AG04449 (cell line): ENCODE measurements around the gene TP73.
A peak's percentile ranks its signal among the peaks of the same experiment; 100 is the strongest.

Source experiments
- CTCF ChIA-PET: fragments of 350-600 bp; formaldehyde crosslinking; extraction: SDS; loops from one replicate; lab custom pipeline; 2021; ENCODE audit warnings: antibody characterized with exemption; lab: Yijun Ruan, JAX
- POLR2A ChIA-PET: fragments of 400-600, 350-600 bp; formaldehyde crosslinking; extraction: SDS; loops from one replicate; lab custom pipeline; 2020; ENCODE audit warnings: antibody characterized with exemption, inconsistent platforms; lab: Yijun Ruan, JAX
- DNase-seq: peaks from one replicate; pipeline ENCODE4 v3.0.0-alpha.2; 2010; ENCODE audit warnings: low read depth, low spot score
- H3K4me3 ChIP-seq: 2 replicates; pipeline ENCODE4 v1.5.1; 2011; ENCODE audit warnings: low read depth, mild to moderate bottlenecking, control low read depth, low read length
- TF ChIP-seq, protein P1 (sequence below): IDR thresholded peaks from one replicate; pipeline ENCODE4 v1.5.1; 2011; ENCODE audit warnings: mild to moderate bottlenecking, moderate library complexity, low read length, control low read depth, inconsistent platforms; ENCODE audit not compliant: insufficient read depth; ENCODE audit errors: missing control alignments

Gene TP73

DNA sequence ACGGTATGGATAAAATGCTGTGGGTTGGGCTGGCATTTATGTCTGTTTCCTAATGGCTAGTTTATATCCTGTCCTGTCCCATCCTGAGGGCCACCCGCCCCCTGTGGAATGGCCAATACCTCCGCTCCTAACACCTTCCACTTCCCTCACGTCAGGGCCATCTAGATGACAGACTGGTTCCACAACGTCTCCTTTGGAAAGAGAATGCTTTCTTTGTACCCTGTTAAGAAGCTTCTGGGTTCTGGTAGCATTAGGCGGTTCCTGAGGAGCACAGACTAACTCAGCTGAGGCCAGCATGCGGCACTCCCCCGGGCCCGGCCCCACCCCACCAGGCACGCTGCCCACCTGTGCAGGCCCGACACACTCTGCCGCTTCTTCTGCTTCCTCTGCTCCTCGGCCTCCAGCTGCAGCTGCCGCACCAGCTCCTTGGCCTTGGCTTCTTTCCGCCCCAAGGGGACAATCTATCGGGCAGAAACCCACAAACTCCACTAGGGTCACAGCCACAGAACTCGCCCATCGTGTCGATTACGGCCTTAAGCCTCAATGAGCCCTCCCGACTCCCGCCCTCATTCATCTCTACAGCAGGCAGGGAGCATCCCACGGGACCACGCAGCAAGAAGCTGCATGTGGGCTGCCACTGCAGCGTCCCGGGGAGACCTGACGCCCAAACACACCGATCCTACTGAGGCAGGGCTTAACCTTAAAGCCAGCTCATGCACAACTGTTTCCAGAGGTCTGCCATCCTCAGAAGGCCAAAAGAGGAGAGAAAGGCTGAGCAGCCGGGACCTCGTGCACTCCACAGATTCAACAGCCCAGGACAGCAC is 131.5 kb downstream of the TP73 start:
- H3K4me3 ChIP-seq = no peak overlapping the region
- CTCF ChIA-PET = interaction anchor here (0.8 to 1.0 kb wide), 2 partner anchors 8 to 163 kb away, joined by 3 read pairs; no protein-coding TSS in a partner anchor
- POLR2A ChIA-PET = no interaction called here
- DNase-seq = no peak
- TF ChIP-seq, protein P1, sequence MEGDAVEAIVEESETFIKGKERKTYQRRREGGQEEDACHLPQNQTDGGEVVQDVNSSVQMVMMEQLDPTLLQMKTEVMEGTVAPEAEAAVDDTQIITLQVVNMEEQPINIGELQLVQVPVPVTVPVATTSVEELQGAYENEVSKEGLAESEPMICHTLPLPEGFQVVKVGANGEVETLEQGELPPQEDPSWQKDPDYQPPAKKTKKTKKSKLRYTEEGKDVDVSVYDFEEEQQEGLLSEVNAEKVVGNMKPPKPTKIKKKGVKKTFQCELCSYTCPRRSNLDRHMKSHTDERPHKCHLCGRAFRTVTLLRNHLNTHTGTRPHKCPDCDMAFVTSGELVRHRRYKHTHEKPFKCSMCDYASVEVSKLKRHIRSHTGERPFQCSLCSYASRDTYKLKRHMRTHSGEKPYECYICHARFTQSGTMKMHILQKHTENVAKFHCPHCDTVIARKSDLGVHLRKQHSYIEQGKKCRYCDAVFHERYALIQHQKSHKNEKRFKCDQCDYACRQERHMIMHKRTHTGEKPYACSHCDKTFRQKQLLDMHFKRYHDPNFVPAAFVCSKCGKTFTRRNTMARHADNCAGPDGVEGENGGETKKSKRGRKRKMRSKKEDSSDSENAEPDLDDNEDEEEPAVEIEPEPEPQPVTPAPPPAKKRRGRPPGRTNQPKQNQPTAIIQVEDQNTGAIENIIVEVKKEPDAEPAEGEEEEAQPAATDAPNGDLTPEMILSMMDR = no peak

DNA sequence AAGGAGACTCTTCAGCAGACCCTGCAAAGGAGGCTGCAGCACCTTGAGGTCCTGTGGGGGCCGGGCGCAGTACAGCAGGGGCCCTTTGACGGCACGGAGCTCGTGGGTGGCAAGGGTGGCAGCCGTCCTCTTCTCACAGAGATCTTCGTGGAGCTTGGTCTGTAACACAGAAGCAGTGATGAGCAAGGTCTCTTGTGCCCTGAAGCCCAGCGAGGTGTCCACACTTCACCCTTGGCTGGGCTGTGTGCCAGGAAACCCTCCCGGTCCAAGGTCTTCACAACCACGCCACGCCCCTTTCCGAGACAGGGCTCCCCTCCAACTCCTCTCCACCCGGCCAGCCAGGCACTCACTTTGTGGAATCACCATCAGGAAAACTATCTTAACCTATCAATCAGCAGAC is 132.7 kb downstream of the TP73 start:
- no peak for DNase-seq
- ChIA-PET CTCF (interaction anchor here (0.9 kb wide), 1 partner anchor 9 kb away, joined by 3 read pairs; no protein-coding TSS in a partner anchor), POLR2A (no interaction called here)
- TF ChIP-seq, protein P1 = no peak
- H3K4me3 ChIP-seq = no peak overlapping the region

DNA sequence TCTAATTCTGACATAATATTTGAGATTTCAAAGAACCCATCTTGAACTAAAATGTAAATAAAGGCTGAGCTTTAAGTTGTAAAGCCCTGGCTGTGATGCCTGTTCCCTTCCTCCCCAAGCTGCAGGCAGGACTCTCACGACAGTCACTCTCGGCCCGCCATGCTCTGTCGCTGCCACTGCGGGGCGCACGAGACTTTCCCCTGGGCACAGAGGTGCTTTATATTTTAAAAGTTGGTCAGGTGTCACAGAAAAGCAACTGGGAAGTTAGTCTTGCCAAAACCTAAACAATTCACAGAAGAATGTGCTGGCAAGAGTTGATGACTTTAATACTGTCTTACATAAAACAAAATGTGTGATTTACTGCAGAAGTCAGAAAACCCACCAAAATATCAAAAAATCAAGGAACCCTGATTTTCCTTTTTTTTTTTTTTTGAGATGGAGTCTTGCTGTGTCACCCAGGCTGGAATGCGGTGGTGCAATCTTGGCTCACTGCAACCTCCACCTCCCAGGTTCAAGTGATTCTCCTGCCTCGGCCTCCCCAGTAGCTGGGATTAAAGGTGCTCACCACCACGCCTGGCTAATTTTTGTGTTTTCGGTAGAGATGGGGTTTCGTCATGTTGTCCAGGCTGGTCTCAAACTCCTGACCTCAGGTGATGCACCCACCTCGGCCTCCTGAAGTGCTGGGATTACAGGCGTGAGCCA is 133.3 kb downstream of the TP73 start:
- H3K4me3 ChIP-seq = no peak overlapping the region
- no peak for DNase-seq
- TF ChIP-seq, protein P1 = peak; percentile 11
- POLR2A ChIA-PET = no interaction called here
- CTCF ChIA-PET = interaction anchor here (0.9 to 2.2 kb wide), 2 partner anchors 9 to 17 kb away, joined by 3 to 5 read pairs; no protein-coding TSS in a partner anchor
